IMR-90 (cell line): ENCODE data around the gene SLC25A21.

Experiments used
- CTCF ChIP-seq: conservative IDR thresholded peaks from 2 replicates; pipeline ENCODE4 v1.5.1; 2012; ENCODE audit warnings: mild to moderate bottlenecking, low read depth, low read length, improper control_type of control experiment
- FOS ChIP-seq: fragments of 150-350 bp; IDR thresholded peaks from 2 replicates; pipeline ENCODE4 v1.6.1; 2016; ENCODE audit warnings: low read depth, low read length
- MXI1 ChIP-seq: IDR thresholded peaks from 2 replicates; pipeline ENCODE4 v1.6.1; 2012; ENCODE audit warnings: low read depth, mild to moderate bottlenecking, low read length, moderate library complexity, borderline replicate concordance

- TF ChIP-seq CTCF (no peak), MXI1 (no peak), FOS (no peak)
These were observed 416.2 kb downstream of the SLC25A21 start for GRCh38 chr14:36756226-36756625.
